HepG2 (cell line): Measurements from ENCODE around the gene PPIA. TPM values are rescaled to one million over a fixed set of nuclear protein-coding genes. Genes with fewer than 3 reads are reported as not detected.

Experiments
- ETV6 ChIP-seq: sonication (generic); formaldehyde crosslinking; conservative IDR thresholded peaks from 2 replicates; pipeline ENCODE4 v1.4.0; 2020; ENCODE audit warnings: missing genetic modification reagents
- GZF1 ChIP-seq: sonication (generic); formaldehyde crosslinking; IDR thresholded peaks from 2 replicates; pipeline ENCODE4 v1.5.1; 2020; ENCODE audit warnings: mild to moderate bottlenecking, missing genetic modification reagents
- KDM4B ChIP-seq: sonication (generic); formaldehyde crosslinking; IDR thresholded peaks from 2 replicates; pipeline ENCODE4 v1.4.0; 2020; ENCODE audit warnings: missing genetic modification reagents
- LCORL ChIP-seq, 2 experiments: fragments of 450-650 bp in 1 of 2; sonication (generic) in 1 of 2; formaldehyde crosslinking in 1 of 2; IDR thresholded peaks; 2 replicates each; pipeline versions ENCODE4 v1.5.0 to v1.6.1; 2017 to 2020; ENCODE audit warnings: antibody characterized with exemption in 1 of 2, missing genetic modification reagents in 1 of 2
- RAD51 ChIP-seq: fragments of 450-650 bp; IDR thresholded peaks from 2 replicates; pipeline ENCODE4 v1.6.1; 2016; ENCODE audit warnings: borderline replicate concordance
- TCF7L2 ChIP-seq: IDR thresholded peaks from 2 replicates; pipeline ENCODE4 v1.6.1; 2011; ENCODE audit warnings: mild to moderate bottlenecking, low read depth, low read length, moderate library complexity
- ZBTB39 ChIP-seq: sonication (generic); formaldehyde crosslinking; IDR thresholded peaks from 2 replicates; pipeline ENCODE4 v1.5.0; 2020; ENCODE audit warnings: missing genetic modification reagents
- ZNF121 ChIP-seq: sonication (generic); formaldehyde crosslinking; IDR thresholded peaks from 2 replicates; pipeline ENCODE4 v1.5.0; 2020; ENCODE audit warnings: mild to moderate bottlenecking, missing genetic modification reagents
- ZNF20 ChIP-seq: sonication (generic); formaldehyde crosslinking; IDR thresholded peaks from 2 replicates; pipeline ENCODE4 v1.4.0; 2020; ENCODE audit warnings: mild to moderate bottlenecking, moderate library complexity, missing genetic modification reagents
- ZNF616 ChIP-seq: sonication (generic); formaldehyde crosslinking; IDR thresholded peaks from 2 replicates; pipeline ENCODE4 v1.5.0; 2020; ENCODE audit warnings: low read depth, mild to moderate bottlenecking, missing genetic modification reagents
- ZNF761 ChIP-seq: sonication (generic); formaldehyde crosslinking; conservative IDR thresholded peaks from 2 replicates; pipeline ENCODE4 v1.4.0; 2020; ENCODE audit warnings: mild to moderate bottlenecking, missing genetic modification reagents
- ZSCAN21 ChIP-seq: sonication (generic); formaldehyde crosslinking; IDR thresholded peaks from 2 replicates; pipeline ENCODE4 v1.8.0; 2022; ENCODE audit warnings: mild to moderate bottlenecking, missing genetic modification reagents, moderate library complexity, borderline replicate concordance
- ZXDC ChIP-seq: sonication (generic); formaldehyde crosslinking; IDR thresholded peaks from 2 replicates; pipeline ENCODE4 v1.5.0; 2020; ENCODE audit warnings: mild to moderate bottlenecking, missing genetic modification reagents
- polyA plus RNA-seq, 8 experiments: library from polyadenylated mRNA; depleted of rRNA in 3 of 8; stranded (reverse) in 7 of 8; unstranded in 1 of 8; fragments of >200 nt; fragmentation: Illumina TruSeq in 4 of 8; extraction: Trizol in 4 of 8; gene quantifications; 2 replicates each; pipeline versions ENCODE4 v1.2.1 to v1.2.3, GENCODE V29; 2011 to 2016; ENCODE audit warnings: low read depth in 4 of 8, missing spikeins in 1 of 8, mixed read lengths in 1 of 8; ENCODE audit not compliant: insufficient read depth in 1 of 8
- total RNA-seq, 5 experiments: library from RNA; depleted of rRNA; stranded (reverse); fragments of >200 nt; fragmentation: Illumina TruSeq; extraction: Trizol; gene quantifications; 2 replicates each; pipeline ENCODE4 v1.2.3, GENCODE V29; 2016; ENCODE audit warnings: low read depth in 1 of 5
- TF ChIP-seq, protein P1 (sequence below): sonication (generic); formaldehyde crosslinking; IDR thresholded peaks from 2 replicates; pipeline ENCODE4 v1.4.0; 2020; ENCODE audit warnings: mild to moderate bottlenecking, missing genetic modification reagents
- TF ChIP-seq, protein P2 (sequence below): IDR thresholded peaks from 2 replicates; pipeline ENCODE4 v1.6.1; 2016; ENCODE audit warnings: missing compliant biosample characterization, missing genetic modification reagents, borderline replicate concordance
- TF ChIP-seq, protein P3 (sequence below): sonication (generic); formaldehyde crosslinking; IDR thresholded peaks from 2 replicates; pipeline ENCODE4 v1.5.0; 2020; ENCODE audit warnings: missing genetic modification reagents

The PPIA gene
- total and polyA plus RNA-seq, 2 of the 13 experiments (the other 11 are each of a cell fraction or from before 2014, with no cell fraction given): 2,268 to 3,010 TPM

GRCh38 chr7:44796034-44796503 lies 412 bp upstream of the PPIA start (continued):
- TF ChIP-seq, protein P1, sequence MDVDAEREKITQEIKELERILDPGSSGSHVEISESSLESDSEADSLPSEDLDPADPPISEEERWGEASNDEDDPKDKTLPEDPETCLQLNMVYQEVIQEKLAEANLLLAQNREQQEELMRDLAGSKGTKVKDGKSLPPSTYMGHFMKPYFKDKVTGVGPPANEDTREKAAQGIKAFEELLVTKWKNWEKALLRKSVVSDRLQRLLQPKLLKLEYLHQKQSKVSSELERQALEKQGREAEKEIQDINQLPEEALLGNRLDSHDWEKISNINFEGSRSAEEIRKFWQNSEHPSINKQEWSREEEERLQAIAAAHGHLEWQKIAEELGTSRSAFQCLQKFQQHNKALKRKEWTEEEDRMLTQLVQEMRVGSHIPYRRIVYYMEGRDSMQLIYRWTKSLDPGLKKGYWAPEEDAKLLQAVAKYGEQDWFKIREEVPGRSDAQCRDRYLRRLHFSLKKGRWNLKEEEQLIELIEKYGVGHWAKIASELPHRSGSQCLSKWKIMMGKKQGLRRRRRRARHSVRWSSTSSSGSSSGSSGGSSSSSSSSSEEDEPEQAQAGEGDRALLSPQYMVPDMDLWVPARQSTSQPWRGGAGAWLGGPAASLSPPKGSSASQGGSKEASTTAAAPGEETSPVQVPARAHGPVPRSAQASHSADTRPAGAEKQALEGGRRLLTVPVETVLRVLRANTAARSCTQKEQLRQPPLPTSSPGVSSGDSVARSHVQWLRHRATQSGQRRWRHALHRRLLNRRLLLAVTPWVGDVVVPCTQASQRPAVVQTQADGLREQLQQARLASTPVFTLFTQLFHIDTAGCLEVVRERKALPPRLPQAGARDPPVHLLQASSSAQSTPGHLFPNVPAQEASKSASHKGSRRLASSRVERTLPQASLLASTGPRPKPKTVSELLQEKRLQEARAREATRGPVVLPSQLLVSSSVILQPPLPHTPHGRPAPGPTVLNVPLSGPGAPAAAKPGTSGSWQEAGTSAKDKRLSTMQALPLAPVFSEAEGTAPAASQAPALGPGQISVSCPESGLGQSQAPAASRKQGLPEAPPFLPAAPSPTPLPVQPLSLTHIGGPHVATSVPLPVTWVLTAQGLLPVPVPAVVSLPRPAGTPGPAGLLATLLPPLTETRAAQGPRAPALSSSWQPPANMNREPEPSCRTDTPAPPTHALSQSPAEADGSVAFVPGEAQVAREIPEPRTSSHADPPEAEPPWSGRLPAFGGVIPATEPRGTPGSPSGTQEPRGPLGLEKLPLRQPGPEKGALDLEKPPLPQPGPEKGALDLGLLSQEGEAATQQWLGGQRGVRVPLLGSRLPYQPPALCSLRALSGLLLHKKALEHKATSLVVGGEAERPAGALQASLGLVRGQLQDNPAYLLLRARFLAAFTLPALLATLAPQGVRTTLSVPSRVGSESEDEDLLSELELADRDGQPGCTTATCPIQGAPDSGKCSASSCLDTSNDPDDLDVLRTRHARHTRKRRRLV (CRISPR knock-in tag): no peak
- no peak for TF ChIP-seq ZNF761
- 0 out of 2 replicates have a peak, but pooled peaks have one; percentile 27 for TF ChIP-seq GZF1 (CRISPR knock-in tag)
- TF ChIP-seq ZNF121 (CRISPR knock-in tag): no peak
- TF ChIP-seq LCORL (IDR thresholded peaks at IDR 0.05): no peak
- TF ChIP-seq LCORL (CRISPR knock-in tag; IDR thresholded peaks at IDR 0.05): 0 out of 2 replicates have a peak, but pooled peaks have one; percentile 34
- no peak for TF ChIP-seq ETV6
- no peak for TF ChIP-seq ZNF616 (CRISPR knock-in tag)
- TF ChIP-seq, protein P2, sequence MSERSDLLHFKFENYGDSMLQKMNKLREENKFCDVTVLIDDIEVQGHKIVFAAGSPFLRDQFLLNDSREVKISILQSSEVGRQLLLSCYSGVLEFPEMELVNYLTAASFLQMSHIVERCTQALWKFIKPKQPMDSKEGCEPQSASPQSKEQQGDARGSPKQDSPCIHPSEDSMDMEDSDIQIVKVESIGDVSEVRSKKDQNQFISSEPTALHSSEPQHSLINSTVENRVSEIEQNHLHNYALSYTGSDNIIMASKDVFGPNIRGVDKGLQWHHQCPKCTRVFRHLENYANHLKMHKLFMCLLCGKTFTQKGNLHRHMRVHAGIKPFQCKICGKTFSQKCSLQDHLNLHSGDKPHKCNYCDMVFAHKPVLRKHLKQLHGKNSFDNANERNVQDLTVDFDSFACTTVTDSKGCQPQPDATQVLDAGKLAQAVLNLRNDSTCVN: no peak
- no peak for TF ChIP-seq KDM4B (CRISPR knock-in tag)
- TF ChIP-seq, protein P3, sequence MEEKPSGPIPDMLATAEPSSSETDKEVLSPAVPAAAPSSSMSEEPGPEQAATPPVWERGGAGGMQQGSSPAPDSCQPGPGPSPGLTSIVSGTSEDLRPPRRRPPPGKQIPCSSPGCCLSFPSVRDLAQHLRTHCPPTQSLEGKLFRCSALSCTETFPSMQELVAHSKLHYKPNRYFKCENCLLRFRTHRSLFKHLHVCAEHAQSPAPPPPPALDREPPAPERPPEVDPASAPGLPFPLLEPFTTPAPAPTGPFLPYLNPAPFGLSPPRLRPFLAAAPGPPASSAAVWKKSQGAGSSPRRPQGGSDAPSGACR (CRISPR knock-in tag): no peak
- TF ChIP-seq ZSCAN21 (CRISPR knock-in tag): no peak; the same call in 1 of the 2 replicates
- TF ChIP-seq ZBTB39 (CRISPR knock-in tag): no peak
- TF ChIP-seq TCF7L2: no peak
- TF ChIP-seq ZXDC (CRISPR knock-in tag): no peak
- no peak for TF ChIP-seq RAD51
- TF ChIP-seq ZNF20 (CRISPR knock-in tag): no peak
